IMR-90 (cell line): Measurements from ENCODE around the gene ATP5ME. TPM values are rescaled to one million over a fixed set of nuclear protein-coding genes. Genes with fewer than 3 reads are reported as not detected.
"Not testable (repeated sequence)": the region's sequence is repeated elsewhere in the genome, so short reads cannot be mapped to it uniquely, and the experiment has no call there.

Source experiments
- ATAC-seq: fragments of 200-7000 bp; cut with Tn5 transposase; 2 replicates; pipeline ENCODE4 v1.9.1; 2020; ENCODE audit warnings: low read depth, mild to moderate bottlenecking, moderate library complexity
- BruUV-seq: library from RNA; stranded (reverse); fragments of 400-500 nt; replicated peaks from 2 replicates; lab custom pipeline; 2021; lab: Mats Ljungman, UMichigan
- CTCF ChIA-PET: fragments of 300-600 bp; formaldehyde crosslinking; extraction: SDS; loops from one replicate; lab custom pipeline; 2021; ENCODE audit warnings: antibody characterized with exemption; lab: Yijun Ruan, JAX
- POLR2A ChIA-PET: fragments of 300-600 bp; sonication (Branson Sonifier 250); formaldehyde crosslinking; loops from one replicate; lab custom pipeline; 2022; ENCODE audit warnings: antibody characterized with exemption; ENCODE audit not compliant: unreplicated experiment; lab: Charles Lee
- DNase-seq: peaks from one replicate; pipeline ENCODE4 v3.0.0; 2013
- H2AFZ ChIP-seq: replicated peaks from 2 replicates; pipeline ENCODE3; 2013; ENCODE audit warnings: low read length, mild to moderate bottlenecking; ENCODE audit not compliant: poor library complexity
- H2AK5ac ChIP-seq: 2 replicates; pipeline ENCODE4 v1.6.1; 2013; ENCODE audit warnings: low read depth, low read length, inconsistent platforms
- H2AK9ac ChIP-seq: replicated peaks from 2 replicates; pipeline ENCODE3; 2013; ENCODE audit warnings: mild to moderate bottlenecking, low read depth, low read length, moderate library complexity; ENCODE audit not compliant: poor library complexity
- H2BK120ac ChIP-seq: 2 replicates; pipeline ENCODE4 v1.6.1; 2013; ENCODE audit warnings: low read depth, low read length, inconsistent platforms
- H2BK15ac ChIP-seq: 3 replicates; pipeline ENCODE4 v1.6.1; 2013; ENCODE audit warnings: low read depth, low read length, inconsistent platforms
- H2BK20ac ChIP-seq: 2 replicates; pipeline ENCODE4 v1.6.1; 2013; ENCODE audit warnings: low read depth, mild to moderate bottlenecking, inconsistent platforms, low read length, moderate library complexity
- H2BK5ac ChIP-seq: 2 replicates; pipeline ENCODE4 v1.6.1; 2013; ENCODE audit warnings: mild to moderate bottlenecking, low read depth, low read length, inconsistent platforms; ENCODE audit not compliant: poor library complexity, severe bottlenecking
- H3K14ac ChIP-seq: replicated peaks from 2 replicates; pipeline ENCODE4 v1.6.1; 2013; ENCODE audit warnings: low read depth, low read length, inconsistent platforms
- H3K18ac ChIP-seq: 2 replicates; pipeline ENCODE4 v1.6.1; 2013; ENCODE audit warnings: low read depth, low read length, control low read depth
- H3K23ac ChIP-seq: 2 replicates; pipeline ENCODE4 v1.6.1; 2013; ENCODE audit warnings: low read depth, low read length, inconsistent platforms
- H3K27ac ChIP-seq: 2 replicates; pipeline ENCODE4 v1.5.1; 2013; ENCODE audit warnings: mild to moderate bottlenecking, control low read depth, low read length; ENCODE audit not compliant: insufficient read depth
- H3K27me3 ChIP-seq: 2 replicates; pipeline ENCODE4 v1.6.1; 2013; ENCODE audit warnings: low read length; ENCODE audit not compliant: control insufficient read depth, insufficient read depth
- H3K36me3 ChIP-seq: 2 replicates; pipeline ENCODE4 v1.6.1; 2013; ENCODE audit warnings: low read length, mixed read lengths; ENCODE audit not compliant: control insufficient read depth, insufficient read depth
- H3K4ac ChIP-seq: 2 replicates; pipeline ENCODE4 v1.6.1; 2013; ENCODE audit warnings: low read depth, low read length, inconsistent platforms
- H3K4me1 ChIP-seq: 2 replicates; pipeline ENCODE4 v1.6.1; 2013; ENCODE audit warnings: low read length, mixed read lengths; ENCODE audit not compliant: control insufficient read depth, insufficient read depth
- H3K4me2 ChIP-seq: 2 replicates; pipeline ENCODE4 v1.6.1; 2013; ENCODE audit warnings: low read depth, mild to moderate bottlenecking, control low read depth, low read length, moderate library complexity
- H3K4me3 ChIP-seq: 2 replicates; pipeline ENCODE4 v1.5.1; 2013; ENCODE audit warnings: low read depth, mild to moderate bottlenecking, control low read depth, low read length, moderate library complexity; ENCODE audit not compliant: insufficient read depth
- H3K56ac ChIP-seq: 2 replicates; pipeline ENCODE4 v1.6.1; 2013; ENCODE audit warnings: low read length, inconsistent platforms; ENCODE audit not compliant: insufficient read depth; ENCODE audit errors: extremely low read depth
- H3K79me1 ChIP-seq, 2 experiments: 2 replicates each; pipeline ENCODE4 v1.6.1; 2013; ENCODE audit warnings: low read length in 2 of 2, inconsistent platforms in 1 of 2, low read depth in 1 of 2
- H3K9ac ChIP-seq: 2 replicates; pipeline ENCODE4 v1.6.1; 2013; ENCODE audit warnings: low read depth, low read length, control low read depth
- H3K9me1 ChIP-seq: 2 replicates; pipeline ENCODE4 v1.6.1; 2013; ENCODE audit warnings: low read length, inconsistent platforms; ENCODE audit not compliant: insufficient read depth
- H3K9me3 ChIP-seq: 2 replicates; pipeline ENCODE4 v1.6.1; 2013; ENCODE audit warnings: low read length; ENCODE audit not compliant: control insufficient read depth, insufficient read depth
- H4K20me1 ChIP-seq: 2 replicates; pipeline ENCODE4 v1.6.1; 2013; ENCODE audit warnings: low read length, inconsistent platforms; ENCODE audit not compliant: insufficient read depth
- H4K5ac ChIP-seq: 2 replicates; pipeline ENCODE4 v1.6.1; 2013; ENCODE audit warnings: mild to moderate bottlenecking, low read depth, low read length, control low read depth
- H4K8ac ChIP-seq, 2 experiments: 2 replicates each; pipeline ENCODE4 v1.6.1; 2013; ENCODE audit warnings: low read depth in 2 of 2, low read length in 2 of 2, control low read depth in 1 of 2, inconsistent platforms in 1 of 2
- H4K91ac ChIP-seq: 2 replicates; pipeline ENCODE4 v1.6.1; 2013; ENCODE audit warnings: low read depth, low read length, inconsistent platforms; ENCODE audit not compliant: insufficient read depth
- WGBS, 2 experiments: methylation state at CpG; one replicate each; pipeline versions ENCODE4 v1.1.5 to v1.1.7; 2013; ENCODE audit warnings: missing lambda C conversion rate in 2 of 2; ENCODE audit not compliant: insufficient read length in 1 of 2; ENCODE audit errors: extremely low coverage in 2 of 2; 5-methylcytosine and 5-hydroxymethylcytosine counted together
- dilution Hi-C: fragments of 300-500 bp; cut with HindIII; formaldehyde crosslinking; loops from one replicate; pipeline ENCODE4 v1.14.3; 2018; ENCODE audit warnings: low sequenced_read_pairs; ENCODE audit not compliant: unreplicated experiment
- in situ Hi-C: fragments of 300-500 bp; cut with MboI; formaldehyde crosslinking; loops from 3 replicates; pipeline ENCODE4 v1.14.3; 2019; ENCODE audit warnings: low sequenced_read_pairs, inconsistent platforms, mixed read lengths
- intact Hi-C: fragments of 100-400 bp; cut with micrococcal nuclease; formaldehyde crosslinking; loops from 2 replicates; pipeline ENCODE4 v1.10.0; 2022
- polyA plus RNA-seq, 3 experiments: library from polyadenylated mRNA; depleted of rRNA; stranded (reverse); fragments of >200 nt; gene quantifications; 2 replicates each; pipeline ENCODE4 v1.2.3, GENCODE V29; 2012; ENCODE audit warnings: low replicate concordance in 1 of 3
- total RNA-seq: library from RNA; depleted of rRNA; stranded (reverse); fragments of >200 nt; gene quantifications from 2 replicates; pipeline ENCODE4 v1.2.3, GENCODE V29; 2012

The ATP5ME gene
- total and polyA plus RNA-seq, 2 of the 4 experiments (the other 2 are of a cell fraction) = 39.3 to 603 TPM

DNA sequence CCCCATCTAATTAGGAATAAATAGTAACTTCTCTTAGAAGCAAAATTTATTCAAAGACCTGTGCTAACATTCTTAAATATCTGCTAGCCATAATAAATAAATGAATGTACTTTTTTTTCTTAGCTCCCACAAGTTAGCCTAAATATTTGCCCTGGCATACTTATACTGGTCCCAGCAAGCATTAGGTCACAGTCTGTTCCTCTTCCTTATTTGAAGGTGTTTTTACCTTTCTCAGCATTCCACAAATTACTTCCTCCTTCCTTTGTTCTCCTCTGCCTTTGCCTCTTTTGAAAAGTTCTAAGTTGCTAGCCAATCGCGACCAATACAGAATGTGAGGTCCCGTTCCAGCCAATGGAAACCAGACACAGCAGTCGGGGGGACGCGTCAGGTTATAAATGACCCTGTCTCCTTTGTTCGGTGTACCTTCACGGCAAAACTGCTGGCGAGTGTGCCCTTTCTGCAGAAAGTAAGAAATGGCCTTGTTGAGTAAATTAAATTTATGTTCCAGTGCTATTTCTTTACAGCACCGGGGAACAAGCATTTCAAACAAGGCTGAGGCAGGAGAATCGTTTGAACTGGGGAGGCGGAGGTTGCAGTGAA lies 20.4 kb upstream of the ATP5ME start:
- intact Hi-C loops, ATAC-seq, in situ Hi-C loops, H3K4ac ChIP-seq, POLR2A ChIA-PET, H3K14ac ChIP-seq, H2AFZ ChIP-seq, H3K27ac ChIP-seq, H3K18ac ChIP-seq, H3K9me1 ChIP-seq, H4K91ac ChIP-seq, H3K4me1 ChIP-seq, H2BK120ac ChIP-seq, H3K4me2 ChIP-seq, DNase-seq, BruUV-seq, H3K9me3 ChIP-seq, H2BK20ac ChIP-seq, dilution Hi-C loops, H4K8ac ChIP-seq, H2BK15ac ChIP-seq, H2BK5ac ChIP-seq, H3K4me3 ChIP-seq, H4K5ac ChIP-seq, H3K23ac ChIP-seq, H3K36me3 ChIP-seq, CTCF ChIA-PET, H3K79me1 ChIP-seq, H3K9ac ChIP-seq, H2AK5ac ChIP-seq, H2AK9ac ChIP-seq, H3K56ac ChIP-seq, H4K20me1 ChIP-seq: not testable (repeated sequence)
- 82% methylated on average over 6 of the region's 12 CpGs; no CpG with 5 or more reads in 1 of the 2 experiments for WGBS, 2 experiments
- H3K27me3 ChIP-seq = peaks cover 18% of the 10 kb centered on the region
